Heart left ventricle (tissue), 16 donors: ENCODE results near the gene CDH2. TPM values are rescaled to one million over a fixed set of nuclear protein-coding genes. Genes with fewer than 3 reads are reported as not detected.

ENCODE experiments used
- ATAC-seq, 4 donors: fragments of 200-7000 bp; cut with Tn5 transposase; one replicate each; pipeline ENCODE4 v1.9.1; 2020 to 2022; ENCODE audit warnings: moderate library complexity in 4 of 4, mild to moderate bottlenecking in 3 of 4, moderate number of reproducible peaks in 1 of 4
- DNase-seq, 5 donors: peaks; one replicate each; pipeline ENCODE4 v3.0.0-alpha.2; 2020
- H3K27ac ChIP-seq, 12 donors: fragments of 200-600 bp; sonication (generic) in 4 of 12; one replicate each; pipeline versions ENCODE4 v1.5.0 to v1.8.0; 2016 to 2022; ENCODE audit warnings: mild to moderate bottlenecking in 2 of 12
- H3K27me3 ChIP-seq, 9 donors: fragments of 200-600 bp; sonication (generic) in 2 of 9; one replicate each; pipeline versions ENCODE4 v1.5.1 to v1.8.0; 2016 to 2022; ENCODE audit warnings: mild to moderate bottlenecking in 3 of 9
- H3K36me3 ChIP-seq, 9 donors: fragments of 200-600 bp; sonication (generic) in 2 of 9; one replicate each; pipeline versions ENCODE4 v1.5.0 to v1.8.0; 2018 to 2022; ENCODE audit warnings: mild to moderate bottlenecking in 2 of 9
- H3K4me1 ChIP-seq, 12 donors: fragments of 200-600 bp; sonication (generic) in 4 of 12; one replicate each; pipeline versions ENCODE4 v1.5.0 to v1.8.0; 2016 to 2022; ENCODE audit warnings: mild to moderate bottlenecking in 3 of 12
- H3K4me3 ChIP-seq, 12 donors: fragments of 200-600 bp; sonication (generic) in 4 of 12; one replicate each; pipeline versions ENCODE4 v1.5.0 to v1.8.0; 2017 to 2022; ENCODE audit warnings: mild to moderate bottlenecking in 9 of 12, moderate library complexity in 4 of 12
- H3K9me3 ChIP-seq, 12 donors: fragments of 200-600 bp; sonication (generic) in 4 of 12; one replicate each; pipeline versions ENCODE4 v1.5.0 to v1.8.0; 2016 to 2022; ENCODE audit warnings: mild to moderate bottlenecking in 1 of 12
- CTCF ChIP-seq, 12 donors: fragments of 200-600 bp; sonication (generic) in 4 of 12; IDR thresholded peaks; one replicate each; pipeline versions ENCODE4 v1.5.0 to v1.8.0; 2018 to 2022; ENCODE audit warnings: antibody characterized with exemption in 12 of 12, mild to moderate bottlenecking in 5 of 12
- POLR2A ChIP-seq, 2 donors: fragments of 450-650 bp; IDR thresholded peaks; one replicate each; pipeline ENCODE4 v1.6.1; 2017; ENCODE audit warnings: antibody characterized with exemption in 2 of 2, mild to moderate bottlenecking in 2 of 2, moderate library complexity in 2 of 2
- WGBS, 4 donors: extraction: QIAGEN DNeasy Blood & Tissue Kit in 2 of 4; methylation state at CpG; one replicate each; pipeline versions ENCODE4 v1.1.5 to v1.1.7; 2013 to 2018; 5-methylcytosine and 5-hydroxymethylcytosine counted together
- intact Hi-C, 10 donors: fragments of 100-400 bp; cut with DNase I; formaldehyde crosslinking; loops; one replicate each; pipeline versions ENCODE4 v1.11.1 to v1.14.2; 2022
- polyA plus RNA-seq, 2 donors: library from polyadenylated mRNA; stranded (reverse); fragments of 200-250 nt; gene quantifications; one replicate each; pipeline ENCODE4 v1.2.3, GENCODE V29; 2013
- total RNA-seq, 9 donors: library from RNA; depleted of rRNA in 2 of 9; stranded (reverse); fragments of >200 nt in 2 of 9; fragmentation: NEBNext Ultra II Directional in 3 of 9; extraction: Animal tissue kit (Norgen Biotek cat#: 25700) in 3 of 9; gene quantifications; one replicate each; pipeline versions ENCODE4 v1.1.0 to v1.2.4, GENCODE V29; 2016 to 2023
- donor health status: ischemic (EF 13 %, LVEDD 7.1; RV severe dilation, severe dysfunction).
- donor health status: healthy with polysubstance abuse.
- donor health status: DM: no; HTN: yes; CAD: no.
- donor health status: DM: no; HTN: no; CAD: no.
- donor health status: ischemic (EF 25% LVEDD 6.9; RV normal size, moderate dysfunction).
- donor health status: ischemic (EF 25% LVEDD 5.7; RV mildly dilated, moderate dysfunction).
- donor health status: healthy.
- donor health status: DM: yes; HTN: yes; CAD: no.
- donor health status: ischemic (EF 35%, LVEDD 5.7; RV mildly dilated, moderate dysfunction).
- donor health status: nonischemic (EF 11% LVEDD 7.7; RV severe dilation, severe dysfunction).
- donor health status: DM: yes; HTN: yes; CAD: no.
- donor health status: PGD.
- donor health status: ischemic (EF 29% LVEDD 5.4; RV normal size, mild dysfunction).
- donor health status: nonischemic (EF 23%, LVEDD 6.1; RV moderate dilation, normal function).

Gene CDH2
- total and polyA plus RNA-seq, 11 donors: 62.5 to 594 (median 386) TPM

- no peaks in the 10 kb centered on the region for H3K36me3 ChIP-seq
- peaks cover 0 to 67% (median 13%) of the 10 kb centered on the region in 12 donors for H3K4me1 ChIP-seq
- H3K4me3 ChIP-seq: no peak overlapping the region
- TF ChIP-seq CTCF (IDR thresholded peaks at IDR 0.05) (no peak), POLR2A (IDR thresholded peaks at IDR 0.05) (no peak)
- DNase-seq (no peak), ATAC-seq (no peak)
- 88 to 94% (median 93%) methylated on average over 2 of the region's 2 CpGs for WGBS, 4 donors
- H3K27me3 ChIP-seq: no peaks in the 10 kb centered on the region
- peak overlapping the region in 8 of 12 donors; percentile 4 to 97 (median 32) for H3K27ac ChIP-seq
- intact Hi-C loops: loop anchor here in 2 of 10 donors (5.0 kb wide), 2 partner anchors 51 to 56 kb away; partner anchors contain the start of gene CDH2 (in 1 of the 2)
- no peaks in the 10 kb centered on the region for H3K9me3 ChIP-seq
Observed at GRCh38 chr18:28120828-28121515, 56.0 kb downstream of the CDH2 start.

- no peak for ATAC-seq
- 21 to 36% (median 26%) methylated on average over 1 of the region's 1 CpG for WGBS, 4 donors
Observed at GRCh38 chr18:28116461-28116860, 60.5 kb downstream of the CDH2 start.

GRCh38 chr18:28115149-28115550, 61.8 kb downstream of the CDH2 start:
- no peak overlapping the region for H3K4me3 ChIP-seq
- TF ChIP-seq CTCF (IDR thresholded peaks at IDR 0.05) (no peak), POLR2A (IDR thresholded peaks at IDR 0.05) (no peak)
- H3K27me3 ChIP-seq: no peaks in the 10 kb centered on the region
- ATAC-seq: no peak
- no peaks in the 10 kb centered on the region for H3K36me3 ChIP-seq
- 61 to 86% (median 74%) methylated on average over 2 of the region's 2 CpGs for WGBS, 4 donors
- DNase-seq: no peak
- no peaks in the 10 kb centered on the region for H3K9me3 ChIP-seq
- intact Hi-C loops: loop anchor here in 2 of 10 donors (10.0 kb wide), 2 partner anchors 50 to 60 kb away; no protein-coding TSS in a partner anchor
- peak overlapping the region in 10 of 12 donors; percentile 15 to 97 (median 86) for H3K27ac ChIP-seq
- peaks cover 0 to 69% (median 17%) of the 10 kb centered on the region in 12 donors for H3K4me1 ChIP-seq

More at GRCh38 chr18:28116461-28116860, 60.5 kb downstream of the CDH2 start:
- TF ChIP-seq CTCF (IDR thresholded peaks at IDR 0.05): no peak
- TF ChIP-seq POLR2A (IDR thresholded peaks at IDR 0.05): no peak
- no peak for DNase-seq
- H3K27ac ChIP-seq: peak overlapping the region in 9 of 12 donors; percentile 30 to 97 (median 86)
- H3K27me3 ChIP-seq: no peaks in the 10 kb centered on the region
- H3K4me1 ChIP-seq: peaks cover 0 to 63% (median 14%) of the 10 kb centered on the region in 12 donors
- H3K36me3 ChIP-seq: no peaks in the 10 kb centered on the region
- intact Hi-C loops: loop anchor here in 2 of 10 donors (10.0 kb wide), 2 partner anchors 48 to 62 kb away; no protein-coding TSS in a partner anchor
- no peaks in the 10 kb centered on the region for H3K9me3 ChIP-seq
- H3K4me3 ChIP-seq: no peak overlapping the region

GRCh38 chr18:28114472-28114871, 62.5 kb downstream of the CDH2 start:
- H3K27ac ChIP-seq: peak overlapping the region in 11 of 12 donors; percentile 15 to 97 (median 86)
- H3K9me3 ChIP-seq: no peaks in the 10 kb centered on the region
- ATAC-seq: peak in 1 of 4 donors; percentile 1
- WGBS, 4 donors: 36 to 50% (median 42%) methylated on average over 3 of the region's 3 CpGs
- H3K4me3 ChIP-seq: no peak overlapping the region
- no peak for DNase-seq
- no peaks in the 10 kb centered on the region for H3K36me3 ChIP-seq
- TF ChIP-seq CTCF (IDR thresholded peaks at IDR 0.05) (no peak), POLR2A (IDR thresholded peaks at IDR 0.05) (no peak)
- intact Hi-C loops: loop anchor here in 4 of 10 donors (5.0 to 10.0 kb wide), 3 partner anchors 50 to 63 kb away; partner anchors contain the start of gene CDH2 (in 2 of the 4)
- no peaks in the 10 kb centered on the region for H3K27me3 ChIP-seq
- peaks cover 0 to 70% (median 20%) of the 10 kb centered on the region in 12 donors for H3K4me1 ChIP-seq
